GM19035 (cell line): Measurements from ENCODE around the gene SALL3.

ENCODE experiments used
- ATAC-seq: cut with Tn5 transposase; IDR thresholded peaks from one replicate; pipeline ENCODE4 v1.9.1; 2021; ENCODE audit not compliant: unreplicated experiment

Gene SALL3

DNA sequence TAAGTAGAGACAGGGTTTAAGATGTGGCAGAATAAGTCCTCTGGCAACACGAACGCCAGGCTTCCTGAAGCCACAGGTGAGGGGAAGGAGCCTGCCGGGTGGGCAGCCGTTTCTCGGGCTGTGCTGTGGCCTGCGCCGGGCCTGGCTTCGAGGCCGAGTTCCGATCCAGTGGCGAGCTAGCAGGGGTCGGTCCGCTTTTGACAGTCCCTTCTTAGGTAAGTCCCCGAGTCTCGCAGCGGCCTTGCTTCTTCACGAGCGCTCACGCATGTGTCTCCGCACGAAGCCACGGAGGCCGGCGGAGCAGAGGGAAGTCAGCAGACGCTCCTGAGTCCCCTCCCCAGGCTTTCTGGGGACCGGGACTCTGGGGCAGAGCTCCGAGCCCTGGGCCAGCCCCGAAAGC is 26.0 kb downstream of the SALL3 start:
- ATAC-seq, result no peak

DNA sequence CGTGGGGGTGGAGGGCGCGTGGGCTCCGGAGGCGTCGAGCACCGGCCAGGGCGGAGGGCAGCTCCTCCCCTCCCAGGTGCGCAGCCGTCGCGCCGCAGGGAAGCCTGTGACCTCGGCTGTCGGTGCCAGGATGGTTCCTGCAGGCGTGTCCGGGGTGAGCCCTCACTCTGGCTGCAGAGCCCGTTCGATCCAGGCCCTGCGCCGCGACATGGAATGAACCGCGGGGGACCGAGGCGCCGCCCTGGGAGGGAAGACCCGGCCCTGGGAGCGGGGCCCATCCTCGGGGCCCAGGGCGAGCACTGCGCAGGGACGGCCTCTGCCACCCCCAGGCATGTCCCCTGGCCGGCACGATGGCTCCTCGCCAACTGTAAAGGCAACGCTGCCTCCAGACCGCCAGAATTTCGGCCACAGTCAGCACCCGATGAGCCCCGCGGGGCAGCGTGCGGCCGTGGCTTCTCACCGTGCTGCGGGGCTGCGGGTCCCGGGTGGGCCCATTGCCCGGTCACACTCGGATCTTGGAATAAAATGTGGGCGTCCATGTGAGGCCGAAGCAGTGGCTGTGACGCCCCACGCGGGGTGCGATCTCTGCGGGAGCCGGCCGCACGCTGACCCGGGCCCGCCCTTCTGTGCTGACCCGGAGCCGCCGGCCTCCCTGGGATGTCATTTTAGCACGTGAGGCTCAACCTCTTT is 26.6 kb downstream of the SALL3 start:
- ATAC-seq, result no peak

DNA sequence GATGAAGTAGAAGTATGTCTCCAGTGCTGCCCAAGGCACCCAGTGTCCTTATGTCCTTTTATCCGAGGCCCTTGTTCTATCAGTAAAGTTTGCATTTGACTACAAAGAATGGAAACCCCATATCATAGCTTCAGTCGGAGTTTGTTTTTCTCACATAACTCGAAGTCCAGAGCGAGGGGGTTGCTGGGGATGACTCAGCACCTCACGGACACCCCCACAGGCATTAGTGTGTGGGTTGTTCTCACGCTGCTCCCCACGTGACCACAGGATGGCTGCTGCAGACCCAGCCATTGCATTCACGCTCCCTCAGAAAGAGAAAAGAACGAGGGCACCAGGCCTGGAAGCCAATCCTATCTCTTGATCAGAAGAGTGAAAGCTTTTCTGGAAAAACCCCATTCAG is 27.8 kb downstream of the SALL3 start:
- no peak for ATAC-seq

DNA sequence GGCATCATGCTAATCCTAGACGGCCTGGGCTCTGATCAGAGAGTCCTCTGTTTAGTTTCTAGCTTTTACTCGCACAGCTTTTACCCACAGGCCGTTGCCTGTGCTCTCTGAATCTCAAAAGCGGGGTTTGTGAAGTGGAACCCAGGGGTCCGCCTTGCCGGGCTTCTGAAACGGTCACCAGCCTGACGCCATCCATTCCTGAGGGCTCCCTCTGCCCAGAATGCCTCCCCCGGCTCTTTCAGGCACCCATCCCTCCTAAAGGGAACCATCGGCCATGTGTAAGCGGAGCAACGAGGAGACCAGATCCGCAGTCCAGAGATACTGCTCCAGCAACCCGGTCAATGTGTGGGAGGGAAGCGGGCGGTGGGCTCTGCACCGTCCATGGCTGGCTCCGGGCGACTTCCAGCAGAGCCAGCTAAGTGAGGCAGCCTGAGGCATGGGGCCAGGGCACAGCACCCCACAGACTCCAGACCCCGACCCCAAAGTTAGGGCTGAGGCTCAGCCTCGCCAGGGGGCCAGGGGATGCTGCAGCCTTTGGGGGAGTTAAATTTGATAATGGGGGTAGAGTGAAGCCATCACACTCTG is 28.8 kb downstream of the SALL3 start:
- ATAC-seq, result no peak

DNA sequence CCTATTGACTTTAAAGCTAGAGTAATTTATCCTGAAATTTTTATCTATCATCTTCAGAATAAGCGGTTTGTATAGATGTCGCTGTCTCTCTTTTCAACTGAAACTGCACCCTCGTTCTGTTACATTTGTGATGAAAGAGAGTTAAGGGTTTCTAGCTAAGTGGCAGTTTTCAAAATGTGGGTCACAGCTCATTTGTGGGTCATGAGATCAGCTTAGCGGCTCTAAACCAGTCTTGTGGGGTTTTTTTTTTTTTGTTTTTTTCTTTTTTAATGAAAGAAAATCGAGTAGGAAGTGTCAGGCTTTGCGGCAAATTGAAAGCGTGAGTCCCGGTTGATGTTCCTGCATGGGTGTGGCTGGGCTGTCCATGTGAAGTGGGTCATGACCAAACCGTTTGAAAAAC is 31.2 kb downstream of the SALL3 start:
- ATAC-seq, result no peak

DNA sequence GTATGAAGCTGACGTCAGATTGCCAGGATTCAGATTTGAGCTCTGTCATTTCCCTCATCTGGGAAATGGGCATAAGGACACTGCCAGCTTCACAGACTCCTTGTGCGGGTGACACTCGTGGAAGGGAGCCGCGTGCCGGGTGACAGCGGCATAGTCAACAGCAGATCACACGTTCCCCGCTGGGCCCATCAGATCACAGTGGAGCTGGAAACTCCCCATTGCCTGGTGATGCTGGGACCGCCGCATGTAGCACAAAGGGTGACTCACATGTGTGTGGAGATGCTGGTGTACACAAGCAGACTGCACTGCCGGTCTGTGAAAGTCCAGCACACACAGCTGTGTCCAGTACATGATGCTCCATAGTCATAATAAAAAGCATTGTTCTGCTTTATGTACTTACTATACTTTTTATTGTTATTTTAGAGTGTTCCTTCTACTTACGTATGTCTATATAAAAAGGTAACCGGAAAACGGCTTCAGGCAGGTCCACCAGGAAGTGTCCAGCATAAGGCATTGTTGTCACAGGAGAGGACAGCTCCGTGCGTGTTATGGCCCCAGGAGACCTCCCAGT is 31.8 kb downstream of the SALL3 start:
- no peak for ATAC-seq

DNA sequence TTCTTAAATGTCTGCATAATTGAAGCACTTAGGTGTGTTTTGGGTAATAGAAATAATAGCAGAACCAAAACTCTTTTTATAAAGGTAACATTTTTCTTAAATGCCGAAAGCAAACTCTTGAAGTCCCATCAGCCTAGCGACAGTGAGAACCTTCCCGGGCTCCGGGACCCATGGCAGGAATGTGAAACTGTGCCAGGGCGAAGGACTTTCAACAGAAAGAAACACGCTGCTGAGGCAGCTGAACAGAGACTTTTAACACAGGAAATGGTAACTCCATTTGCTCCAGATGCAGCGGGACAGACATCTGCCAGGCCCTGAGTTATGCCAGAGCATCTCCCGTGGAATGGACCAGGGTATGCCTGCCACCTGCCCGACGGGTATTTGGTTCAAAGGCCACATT is 34.3 kb downstream of the SALL3 start:
- no peak for ATAC-seq

DNA sequence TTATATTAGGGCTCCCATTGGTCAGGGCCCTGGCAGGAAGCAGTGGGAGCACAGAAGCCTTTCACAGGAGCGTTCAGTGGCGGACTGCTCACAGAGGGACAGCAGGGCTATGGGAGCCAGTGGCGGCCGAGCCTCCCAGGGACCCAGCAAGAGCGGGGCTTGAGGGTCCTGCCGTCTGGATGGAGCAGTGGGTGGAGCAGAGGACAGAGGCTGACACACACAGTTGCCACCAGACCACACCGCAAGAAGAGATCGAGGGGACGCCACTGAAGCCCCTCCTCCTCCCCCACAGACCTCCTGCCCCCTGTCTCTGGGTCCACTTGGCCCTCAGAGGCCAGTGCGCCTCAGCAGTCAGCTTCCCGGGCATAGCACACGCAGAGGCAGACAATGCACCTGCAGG is 39.3 kb downstream of the SALL3 start:
- no peak for ATAC-seq

DNA sequence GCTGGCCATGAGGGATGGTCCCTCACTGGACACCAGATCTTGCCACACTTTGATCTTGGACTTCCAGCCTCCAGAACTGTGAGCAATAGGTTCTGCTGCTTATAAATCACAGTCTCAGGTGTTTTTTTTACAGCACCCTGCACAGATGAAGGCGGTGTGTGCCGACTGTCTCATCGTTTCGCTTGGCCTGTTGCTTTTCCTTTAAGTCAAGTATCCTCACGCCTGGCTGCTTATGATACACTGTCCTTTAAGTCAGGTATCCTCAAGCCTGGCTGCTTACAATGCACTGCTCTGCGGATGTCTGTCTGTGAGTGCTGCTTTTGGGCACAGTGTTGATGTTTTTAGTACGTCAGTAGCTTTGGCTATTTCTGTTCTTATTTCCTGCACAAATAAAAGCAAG is 40.3 kb downstream of the SALL3 start:
- ATAC-seq, result no peak

DNA sequence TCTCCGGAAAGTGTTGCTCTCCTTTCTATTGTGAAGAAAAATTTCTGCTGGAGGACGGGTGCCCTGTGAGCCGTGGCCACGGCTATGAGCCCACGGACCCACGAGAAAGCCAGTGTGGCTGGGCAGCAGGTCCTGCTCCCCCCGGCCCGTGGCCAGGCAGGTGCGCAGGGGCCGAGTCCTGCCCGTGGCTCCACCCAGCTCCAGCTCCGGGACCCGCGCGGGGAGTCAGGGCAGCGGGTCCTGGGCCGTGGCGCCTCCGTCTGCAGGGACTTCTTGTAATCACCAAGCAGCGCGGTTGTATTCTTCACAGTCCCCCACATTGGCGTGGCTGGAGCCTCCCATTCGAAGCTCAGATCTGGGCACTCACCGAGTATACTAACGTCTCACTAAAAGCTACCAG is 43.0 kb downstream of the SALL3 start:
- no peak for ATAC-seq

DNA sequence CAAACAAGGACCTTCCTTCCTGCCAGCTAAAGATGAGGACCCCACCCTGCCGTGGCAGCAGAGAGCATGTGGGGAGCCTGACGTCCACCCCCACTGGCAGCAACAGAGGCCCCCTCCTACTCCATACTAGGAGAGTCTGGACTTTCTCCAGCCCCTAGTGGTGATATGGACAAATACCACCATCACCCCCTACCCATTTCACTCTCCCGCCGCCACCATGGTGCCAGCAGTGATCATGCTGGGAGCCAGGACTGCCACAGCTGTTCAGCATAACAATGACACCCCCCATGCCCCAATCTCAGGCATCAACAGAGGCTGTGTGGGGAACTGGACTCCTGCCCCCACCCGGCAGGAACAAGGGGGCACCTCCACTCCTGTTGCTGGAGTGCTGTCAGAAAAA is 46.9 kb downstream of the SALL3 start:
- ATAC-seq, result no peak

DNA sequence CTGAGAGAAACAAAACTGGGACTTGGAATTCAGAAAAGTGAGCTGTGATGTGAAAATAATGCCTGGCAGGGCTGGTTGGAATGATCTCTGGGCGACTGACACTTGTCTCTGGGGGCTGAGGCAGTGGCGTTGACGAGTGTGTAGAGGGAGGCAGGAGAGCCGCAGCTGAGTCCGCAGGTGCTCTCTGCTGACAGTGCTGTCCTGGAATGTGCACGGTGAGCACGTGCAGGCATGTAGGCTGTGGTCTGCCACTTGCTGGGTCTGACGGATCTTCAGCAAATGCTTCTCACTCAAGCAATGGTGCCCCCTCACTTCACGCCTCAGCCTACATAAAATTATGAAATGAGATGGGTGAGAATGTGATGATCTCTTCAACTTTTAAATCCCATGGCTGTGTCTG is 51.1 kb downstream of the SALL3 start:
- ATAC-seq, result no peak

DNA sequence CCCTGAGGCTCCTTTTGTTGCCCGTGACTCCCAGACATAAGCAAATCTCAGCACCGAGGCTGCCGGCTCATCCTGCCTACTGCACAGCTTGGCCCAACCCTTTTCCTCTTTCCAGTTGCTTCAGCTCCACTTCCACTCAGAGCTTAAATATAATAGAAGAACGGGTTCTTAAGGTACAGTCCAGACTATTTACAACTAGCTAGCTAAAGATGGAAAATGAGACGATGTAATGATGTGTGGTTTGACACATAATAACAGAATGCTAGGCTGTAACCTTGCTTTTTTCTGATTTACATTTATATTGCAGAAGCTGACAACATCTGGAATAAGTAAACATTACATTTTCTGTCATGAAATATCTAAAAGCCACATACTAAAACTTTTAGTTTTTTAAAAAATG is 62.7 kb downstream of the SALL3 start:
- no peak for ATAC-seq

DNA sequence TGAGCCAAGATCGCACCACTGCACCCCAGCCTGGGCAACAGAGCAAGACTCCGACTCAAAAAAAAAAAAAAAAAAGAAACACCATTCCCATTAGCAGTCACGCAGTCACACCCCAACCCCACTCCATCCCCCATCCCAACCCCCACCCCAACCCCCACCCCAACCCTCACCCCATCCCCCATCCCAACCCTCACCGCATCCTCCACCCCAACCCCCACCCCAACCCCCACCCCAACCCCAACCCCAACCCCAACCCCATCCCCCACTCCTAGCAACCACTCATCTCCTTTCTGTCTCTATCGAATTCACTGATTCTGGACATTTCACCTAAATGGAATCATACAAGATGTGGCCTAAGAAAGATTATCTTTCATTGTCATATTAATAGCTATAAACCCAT is 63.7 kb downstream of the SALL3 start:
- ATAC-seq, result no peak

DNA sequence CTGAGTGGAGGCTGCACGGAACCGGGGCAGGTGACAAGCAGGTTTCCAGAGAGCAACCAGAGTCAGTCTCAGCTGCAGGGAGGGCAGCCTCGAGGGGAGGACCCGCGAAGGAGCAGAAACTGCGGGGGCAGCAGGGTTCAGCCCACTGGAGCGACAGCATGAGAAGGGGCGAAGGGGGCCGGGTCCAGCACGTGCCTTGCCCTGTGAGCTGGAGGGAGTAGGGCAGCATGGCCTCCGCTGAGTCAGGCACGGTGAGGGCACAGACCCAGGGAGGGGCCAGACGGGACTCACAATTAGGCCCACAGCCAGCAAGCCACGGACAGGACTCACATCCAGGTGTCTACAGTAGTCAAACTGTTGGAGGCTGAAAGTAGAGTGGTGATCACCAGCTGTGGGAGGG is 66.9 kb downstream of the SALL3 start:
- no peak for ATAC-seq

DNA sequence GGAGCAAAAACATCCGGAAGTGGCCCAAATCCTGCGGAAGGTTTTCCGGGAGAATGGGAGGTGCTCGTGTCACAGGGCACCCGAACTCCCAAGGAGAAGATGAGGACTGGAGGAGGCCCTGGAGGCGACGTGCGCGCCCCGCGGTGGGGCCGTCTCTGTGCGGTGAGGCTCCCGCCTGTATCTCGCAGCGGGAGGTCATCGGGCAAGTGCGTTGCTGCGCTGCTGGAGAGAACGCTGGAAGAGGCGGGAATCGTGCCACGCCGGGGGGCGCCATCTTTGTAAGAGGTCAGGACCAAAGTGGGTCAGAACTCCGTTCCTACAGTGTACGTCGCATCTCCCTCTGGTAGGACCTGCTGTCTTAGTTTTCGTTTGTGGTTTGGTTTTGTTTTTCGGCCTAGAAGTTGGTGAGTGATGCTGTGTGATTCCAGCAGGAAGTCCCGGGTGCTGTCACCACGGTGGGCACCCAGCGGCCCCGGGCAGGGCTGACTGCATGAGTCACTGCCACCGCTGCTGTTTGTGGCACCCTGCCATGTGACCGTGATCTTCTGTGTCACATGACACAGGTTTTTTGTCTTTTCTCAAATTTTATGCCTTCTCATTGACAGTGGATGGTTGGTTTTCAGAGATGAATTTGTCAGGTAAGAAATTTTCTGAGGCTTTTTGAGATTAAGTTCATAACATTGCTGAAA is 68.1 kb downstream of the SALL3 start:
- no peak for ATAC-seq

DNA sequence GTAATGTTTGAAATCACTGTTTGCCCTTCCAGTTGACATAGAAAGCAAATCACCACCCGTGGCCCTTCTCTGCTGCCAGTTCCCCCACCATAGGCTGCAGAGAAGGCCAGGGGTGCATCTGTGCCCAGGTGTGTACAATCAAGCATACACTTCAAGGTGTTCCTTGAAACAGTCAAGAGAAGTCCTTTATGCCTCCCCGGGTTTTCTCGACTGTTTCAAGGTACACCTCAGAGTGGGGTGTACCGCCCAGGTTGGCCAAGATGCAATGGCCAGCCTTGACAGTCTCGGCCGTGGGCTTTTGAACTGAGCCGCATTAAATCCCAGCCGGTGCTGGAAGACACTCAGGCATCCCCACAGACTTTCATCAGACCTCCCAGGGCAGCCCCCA is 68.6 kb downstream of the SALL3 start:
- no peak for ATAC-seq

DNA sequence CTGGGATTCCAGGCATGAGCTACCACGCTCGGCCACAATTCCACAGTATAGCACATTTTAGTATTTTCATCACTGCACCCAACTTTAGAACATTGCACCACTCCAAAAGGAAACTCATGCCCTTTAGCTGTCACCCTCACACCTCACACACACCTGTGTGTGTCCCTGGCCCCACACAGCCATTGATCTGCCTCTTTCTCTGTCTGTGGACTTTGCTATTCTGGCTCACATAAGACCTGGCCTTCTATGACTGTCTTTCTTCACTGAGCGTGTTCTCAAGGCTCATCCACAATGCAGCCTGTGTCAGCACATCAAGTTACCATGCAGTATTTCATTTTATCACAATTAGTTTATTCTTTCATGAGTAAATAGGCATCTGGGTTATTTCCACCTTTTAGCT is 69.9 kb downstream of the SALL3 start:
- ATAC-seq, result no peak
